A549 (cell line): ENCODE results near the gene THAP7. TPM values are rescaled to one million over a fixed set of nuclear protein-coding genes. Genes with fewer than 3 reads are reported as not detected.

Source experiments
- ATAC-seq, 2 experiments: fragments of 200-7000 bp in 1 of 2; fragments of >200 bp in 1 of 2; cut with Nextera tagmentation in 1 of 2; cut with Tn5 transposase in 1 of 2; 3 replicates each; pipeline versions ENCODE4 v1.8.0 to v1.9.1; 2018 to 2020; ENCODE audit warnings: mild to moderate bottlenecking in 1 of 2, moderate library complexity in 1 of 2
- CTCF ChIA-PET: fragments of 300-600 bp; sonication (Branson Sonifier 250); formaldehyde crosslinking; extraction: SDS; loops from one replicate; lab custom pipeline; 2021; ENCODE audit warnings: antibody characterized with exemption, inconsistent platforms; lab: Yijun Ruan, JAX
- POLR2A ChIA-PET: fragments of 350-600 bp; formaldehyde crosslinking; extraction: SDS; loops from one replicate; lab custom pipeline; 2021; ENCODE audit warnings: antibody characterized with exemption, inconsistent platforms; lab: Yijun Ruan, JAX
- DNase-seq, 2 experiments: peaks; one replicate each; pipeline versions ENCODE4 v3.0.0 to v3.0.0-alpha.2; 2011 to 2016; ENCODE audit warnings: low read depth in 1 of 2, low spot score in 1 of 2
- FAIRE-seq: peaks from 2 replicates; lab custom pipeline; 2011; peaks lifted over from hg19 to GRCh38; lab: Jason Lieb, UNC
- H3K27ac ChIP-seq, 2 experiments: fragments of >200 bp; sonication (Bioruptor Twin); formaldehyde crosslinking; 3 replicates each; pipeline ENCODE4 v1.5.1; 2016 to 2017
- H3K4me1 ChIP-seq: fragments of >200 bp; sonication (Bioruptor Twin); formaldehyde crosslinking; 3 replicates; pipeline ENCODE4 v1.6.1; 2016
- H3K4me2 ChIP-seq: fragments of >200 bp; sonication (Bioruptor Twin); formaldehyde crosslinking; 3 replicates; pipeline ENCODE4 v1.6.1; 2016
- H3K4me3 ChIP-seq: fragments of >200 bp; sonication (Bioruptor Twin); formaldehyde crosslinking; 3 replicates; pipeline ENCODE4 v1.5.1; 2016
- H3K9me3 ChIP-seq: fragments of >200 bp; sonication (Bioruptor Twin); formaldehyde crosslinking; 3 replicates; pipeline ENCODE4 v1.6.1; 2016
- ATOH8 ChIP-seq: fragments of 250-450 bp; sonication (Bioruptor Pico); IDR thresholded peaks from 2 replicates; pipeline ENCODE4 v1.5.0; 2020; ENCODE audit warnings: low read depth, mild to moderate bottlenecking, moderate library complexity
- CBX8 ChIP-seq: fragments of 200-600 bp; sonication (generic); IDR thresholded peaks from 2 replicates; pipeline ENCODE4 v1.6.1; 2016
- CHD4 ChIP-seq: fragments of 200-600 bp; sonication (generic); IDR thresholded peaks from 2 replicates; pipeline ENCODE4 v1.6.1; 2016; ENCODE audit warnings: antibody characterized with exemption, mild to moderate bottlenecking, borderline replicate concordance
- E2F6 ChIP-seq: IDR thresholded peaks from 2 replicates; pipeline ENCODE4 v1.6.1; 2012; ENCODE audit warnings: low read depth, borderline replicate concordance
- EHF ChIP-seq: fragments of 250-450 bp; sonication (Bioruptor Pico); IDR thresholded peaks from 2 replicates; pipeline ENCODE4 v1.5.0; 2020; ENCODE audit warnings: mild to moderate bottlenecking
- EP300 ChIP-seq, 2 experiments: fragments of >200 bp; sonication (Bioruptor Twin); formaldehyde crosslinking; IDR thresholded peaks; 2 replicates in 1 of 2; 3 replicates in 1 of 2; pipeline ENCODE4 v1.6.1; 2016 to 2017
- ESRRA ChIP-seq: fragments of 150-350 bp; IDR thresholded peaks from 2 replicates; pipeline ENCODE4 v1.6.1; 2014; ENCODE audit warnings: mild to moderate bottlenecking, low read length, borderline replicate concordance
- FOSB ChIP-seq: fragments of 250-450 bp; sonication (Bioruptor Pico); IDR thresholded peaks from 2 replicates; pipeline ENCODE4 v1.5.0; 2020; ENCODE audit warnings: mild to moderate bottlenecking, moderate library complexity
- FOSL2 ChIP-seq, 2 experiments: fragments of 450-650 bp in 1 of 2; fragments of >200 bp in 1 of 2; sonication (Bioruptor Twin) in 1 of 2; formaldehyde crosslinking; IDR thresholded peaks; 2 replicates each; pipeline versions ENCODE4 v1.5.0 to v1.6.1; 2016 to 2020; ENCODE audit warnings: mild to moderate bottlenecking in 1 of 2, moderate library complexity in 1 of 2
- GATA3 ChIP-seq: IDR thresholded peaks from 2 replicates; pipeline ENCODE4 v1.6.1; 2012; ENCODE audit warnings: borderline replicate concordance
- HDAC2 ChIP-seq: fragments of 200-600 bp; sonication (generic); IDR thresholded peaks from 2 replicates; pipeline ENCODE4 v1.6.1; 2016
- HOXB13 ChIP-seq: fragments of 250-450 bp; sonication (Bioruptor Pico); IDR thresholded peaks from 2 replicates; pipeline ENCODE4 v1.5.0; 2020; ENCODE audit warnings: low read depth, mild to moderate bottlenecking, moderate library complexity
- JUN ChIP-seq, 2 experiments: fragments of >200 bp; sonication (Bioruptor Twin); formaldehyde crosslinking; IDR thresholded peaks; 2 replicates in 1 of 2; 3 replicates in 1 of 2; pipeline ENCODE4 v1.6.1; 2016 to 2017
- MAX ChIP-seq: IDR thresholded peaks from 2 replicates; pipeline ENCODE4 v1.6.1; 2012
- MYC ChIP-seq: IDR thresholded peaks from 2 replicates; pipeline ENCODE4 v1.6.1; 2012; ENCODE audit warnings: mild to moderate bottlenecking, inconsistent platforms, low read length, improper control_type of control experiment, borderline replicate concordance
- NPAS2 ChIP-seq: fragments of 250-450 bp; sonication (Bioruptor Pico); IDR thresholded peaks from 2 replicates; pipeline ENCODE4 v1.8.0; 2022; ENCODE audit warnings: mild to moderate bottlenecking, moderate library complexity, borderline replicate concordance
- PHF8 ChIP-seq: fragments of 200-600 bp; sonication (generic); IDR thresholded peaks from 2 replicates; pipeline ENCODE4 v1.6.1; 2016; ENCODE audit warnings: low read depth, mild to moderate bottlenecking, antibody characterized with exemption, moderate library complexity, borderline replicate concordance
- RCOR1 ChIP-seq: fragments of 150-350 bp; IDR thresholded peaks from 2 replicates; pipeline ENCODE4 v1.6.1; 2014; ENCODE audit warnings: antibody characterized with exemption, low read length, low read depth
- REST ChIP-seq: fragments of 200-600 bp; sonication (generic); IDR thresholded peaks from 2 replicates; pipeline ENCODE4 v1.6.1; 2016; ENCODE audit warnings: antibody characterized with exemption, mild to moderate bottlenecking, moderate library complexity
- RNF2 ChIP-seq: fragments of 200-600 bp; sonication (generic); IDR thresholded peaks from 2 replicates; pipeline ENCODE4 v1.6.1; 2016; ENCODE audit warnings: low read depth, mild to moderate bottlenecking, antibody characterized with exemption, moderate library complexity, borderline replicate concordance
- SMC3 ChIP-seq: fragments of >200 bp; sonication (Bioruptor Twin); formaldehyde crosslinking; IDR thresholded peaks from 3 replicates; pipeline ENCODE4 v1.6.1; 2018; ENCODE audit warnings: inconsistent platforms
- SREBF2 ChIP-seq: fragments of 450-650 bp; IDR thresholded peaks from 2 replicates; pipeline ENCODE4 v1.6.1; 2014; ENCODE audit warnings: mild to moderate bottlenecking, moderate library complexity
- TP53 ChIP-seq: fragments of 250-450 bp; sonication (Bioruptor Pico); IDR thresholded peaks from 2 replicates; pipeline ENCODE4 v1.5.0; 2021; ENCODE audit warnings: mild to moderate bottlenecking, moderate library complexity
- ZFP36 ChIP-seq: fragments of 450-650 bp; IDR thresholded peaks from 2 replicates; pipeline ENCODE4 v1.6.1; 2014; ENCODE audit warnings: borderline replicate concordance; ENCODE audit not compliant: partially characterized antibody
- ZNF302 ChIP-seq: fragments of 250-450 bp; sonication (Bioruptor Pico); IDR thresholded peaks from 2 replicates; pipeline ENCODE4 v1.9.0; 2021; ENCODE audit warnings: inconsistent platforms, mild to moderate bottlenecking, moderate library complexity
- ZSCAN20 ChIP-seq: fragments of 250-450 bp; sonication (Bioruptor Pico); IDR thresholded peaks from 2 replicates; pipeline ENCODE4 v1.8.0; 2022; ENCODE audit warnings: mild to moderate bottlenecking, moderate library complexity
- WGBS: methylation state at CpG from one replicate; pipeline ENCODE4 v1.1.6; 2017; ENCODE audit errors: missing lambda C conversion rate; 5-methylcytosine and 5-hydroxymethylcytosine counted together
- polyA plus RNA-seq, 4 experiments: library from polyadenylated mRNA; depleted of rRNA in 3 of 4; stranded (reverse); fragments of >200 nt; fragmentation: RNase III in 1 of 4; extraction: RNeasy Plus Mini Kit Qiagen cat#74134 plus additional on column Dnase treatment in 1 of 4; gene quantifications; 2 replicates in 3 of 4; 3 replicates in 1 of 4; pipeline ENCODE4 v1.2.3, GENCODE V29; 2011 to 2017
- TF ChIP-seq, protein P1 (sequence below): fragments of 450-650 bp; IDR thresholded peaks from 2 replicates; pipeline ENCODE4 v1.6.1; 2014; ENCODE audit warnings: antibody characterized with exemption
- TF ChIP-seq, protein P2 (sequence below): fragments of 150-350 bp; IDR thresholded peaks from 2 replicates; pipeline ENCODE4 v1.6.1; 2014; ENCODE audit warnings: low read depth, mild to moderate bottlenecking, low read length

Gene THAP7
- polyA plus RNA-seq, 2 of the 4 experiments (the other 2 are of a cell fraction) = 15.9 to 22.7 TPM

GRCh38 chr22:20987375-20987774, 14.5 kb downstream of the THAP7 start:
- Histone ChIP-seq H3K27ac (no peak overlapping the region), H3K4me1 (peaks cover 6% of the 10 kb centered on the region; the same call in 2 of the 3 replicates), H3K4me2 (no peak overlapping the region), H3K4me3 (no peak overlapping the region), H3K9me3 (no peaks in the 10 kb centered on the region)
- ATAC-seq (no peak), DNase-seq (no peak), FAIRE-seq (no peak)
- TF ChIP-seq CBX8 = no peak
- TF ChIP-seq SMC3 = no peak
- TF ChIP-seq, protein P1, sequence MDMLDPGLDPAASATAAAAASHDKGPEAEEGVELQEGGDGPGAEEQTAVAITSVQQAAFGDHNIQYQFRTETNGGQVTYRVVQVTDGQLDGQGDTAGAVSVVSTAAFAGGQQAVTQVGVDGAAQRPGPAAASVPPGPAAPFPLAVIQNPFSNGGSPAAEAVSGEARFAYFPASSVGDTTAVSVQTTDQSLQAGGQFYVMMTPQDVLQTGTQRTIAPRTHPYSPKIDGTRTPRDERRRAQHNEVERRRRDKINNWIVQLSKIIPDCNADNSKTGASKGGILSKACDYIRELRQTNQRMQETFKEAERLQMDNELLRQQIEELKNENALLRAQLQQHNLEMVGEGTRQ = no peak
- no peak for TF ChIP-seq SREBF2
- TF ChIP-seq FOSL2 (IDR thresholded peaks at IDR 0.05) = no peak
- TF ChIP-seq FOSL2 (CRISPR knock-in tag; IDR thresholded peaks at IDR 0.05) = no peak
- no peak for TF ChIP-seq JUN (IDR thresholded peaks at IDR 0.05)
- TF ChIP-seq NPAS2 (CRISPR knock-in tag) = no peak
- TF ChIP-seq RCOR1 = no peak
- no peak for TF ChIP-seq ESRRA
- no peak for TF ChIP-seq TP53 (CRISPR knock-in tag)
- no peak for TF ChIP-seq MAX
- TF ChIP-seq RNF2 = no peak
- TF ChIP-seq ZFP36 = no peak
- TF ChIP-seq GATA3 = no peak
- 85% methylated on average over 10 of the region's 14 CpGs for WGBS
- ChIA-PET POLR2A (no interaction called here), CTCF (interaction anchor here (1.3 to 1.4 kb wide), 2 partner anchors 98 to 102 kb away, joined by 3 read pairs; no protein-coding TSS in a partner anchor)

- ATAC-seq = no peak
- H3K4me3 ChIP-seq = no peak overlapping the region
- H3K4me2 ChIP-seq = no peak overlapping the region
- 62% methylated on average over 1 of the region's 1 CpG for WGBS
- ChIA-PET CTCF (no interaction called here), POLR2A (no interaction called here)
- H3K4me1 ChIP-seq = peaks cover 6% of the 10 kb centered on the region; the same call in 2 of the 3 replicates
- FAIRE-seq = no peak
- H3K27ac ChIP-seq = no peak overlapping the region
- no peaks in the 10 kb centered on the region for H3K9me3 ChIP-seq
- no peak for DNase-seq
- no peak for TF ChIP-seq MYC
- TF ChIP-seq, protein P2, sequence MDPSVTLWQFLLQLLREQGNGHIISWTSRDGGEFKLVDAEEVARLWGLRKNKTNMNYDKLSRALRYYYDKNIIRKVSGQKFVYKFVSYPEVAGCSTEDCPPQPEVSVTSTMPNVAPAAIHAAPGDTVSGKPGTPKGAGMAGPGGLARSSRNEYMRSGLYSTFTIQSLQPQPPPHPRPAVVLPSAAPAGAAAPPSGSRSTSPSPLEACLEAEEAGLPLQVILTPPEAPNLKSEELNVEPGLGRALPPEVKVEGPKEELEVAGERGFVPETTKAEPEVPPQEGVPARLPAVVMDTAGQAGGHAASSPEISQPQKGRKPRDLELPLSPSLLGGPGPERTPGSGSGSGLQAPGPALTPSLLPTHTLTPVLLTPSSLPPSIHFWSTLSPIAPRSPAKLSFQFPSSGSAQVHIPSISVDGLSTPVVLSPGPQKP = no peak
- no peak for TF ChIP-seq ZSCAN20 (CRISPR knock-in tag)
- no peak for TF ChIP-seq FOSL2 (IDR thresholded peaks at IDR 0.05)
- no peak for TF ChIP-seq FOSL2 (CRISPR knock-in tag; IDR thresholded peaks at IDR 0.05)
- no peak for TF ChIP-seq RNF2
- TF ChIP-seq JUN (IDR thresholded peaks at IDR 0.05) = no peak
- TF ChIP-seq HOXB13 (CRISPR knock-in tag) = no peak
- no peak for TF ChIP-seq EHF
- TF ChIP-seq EP300 (IDR thresholded peaks at IDR 0.05) = no peak
- no peak for TF ChIP-seq REST
- no peak for TF ChIP-seq PHF8
- TF ChIP-seq HDAC2 = no peak
- no peak for TF ChIP-seq FOSB
- no peak for TF ChIP-seq CHD4
- no peak for TF ChIP-seq E2F6
- no peak for TF ChIP-seq MAX
- TF ChIP-seq ZFP36 = no peak
- TF ChIP-seq ATOH8 (CRISPR knock-in tag) = no peak
- TF ChIP-seq ZNF302 (CRISPR knock-in tag) = no peak
Observed at GRCh38 chr22:20986365-20986764, 15.6 kb downstream of the THAP7 start.
